GM12892 (cell line): ENCODE data around the gene UCHL3.

ENCODE experiments used
- DNase-seq: peaks from one replicate; pipeline ENCODE4 v3.0.0; 2011; ENCODE audit not compliant: insufficient read length
- FAIRE-seq: peaks from 2 replicates; lab custom pipeline; 2011; peaks lifted over from hg19 to GRCh38; lab: Jason Lieb, UNC
- POLR2A ChIP-seq: IDR thresholded peaks from 2 replicates; pipeline ENCODE4 v1.6.1; 2011; ENCODE audit warnings: low read depth, low read length, control low read depth
- POLR2AphosphoS5 ChIP-seq: IDR thresholded peaks from 2 replicates; pipeline ENCODE4 v1.6.1; 2011; ENCODE audit warnings: low read depth, low read length, control low read depth
- TAF1 ChIP-seq: IDR thresholded peaks from 2 replicates; pipeline ENCODE4 v1.6.1; 2011; ENCODE audit warnings: low read depth, mild to moderate bottlenecking, control low read depth, low read length, borderline replicate concordance

UCHL3 gene

DNA sequence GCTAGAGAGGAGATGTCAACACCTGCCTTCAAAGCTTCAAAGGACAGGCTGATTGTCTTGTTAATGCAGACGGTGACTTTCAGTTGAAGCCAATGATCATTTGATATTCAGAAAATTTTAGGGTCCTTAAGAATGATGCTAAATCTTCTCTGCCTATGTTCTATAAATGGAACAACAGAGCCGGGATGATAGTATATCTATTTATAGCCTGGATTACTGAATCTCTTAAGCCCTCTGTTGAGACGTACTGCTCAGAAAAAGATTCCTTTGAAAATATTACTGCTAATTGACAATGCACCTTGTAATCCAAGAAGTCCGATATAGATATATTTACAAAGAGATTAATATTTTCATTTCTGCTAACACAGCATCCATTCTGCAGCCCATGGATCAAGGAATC lies 50.8 kb downstream of the UCHL3 start:
- TF ChIP-seq TAF1, result no peak
- TF ChIP-seq POLR2AphosphoS5, result no peak
- TF ChIP-seq POLR2A, result no peak
- DNase-seq (no peak), FAIRE-seq (no peak)

DNA sequence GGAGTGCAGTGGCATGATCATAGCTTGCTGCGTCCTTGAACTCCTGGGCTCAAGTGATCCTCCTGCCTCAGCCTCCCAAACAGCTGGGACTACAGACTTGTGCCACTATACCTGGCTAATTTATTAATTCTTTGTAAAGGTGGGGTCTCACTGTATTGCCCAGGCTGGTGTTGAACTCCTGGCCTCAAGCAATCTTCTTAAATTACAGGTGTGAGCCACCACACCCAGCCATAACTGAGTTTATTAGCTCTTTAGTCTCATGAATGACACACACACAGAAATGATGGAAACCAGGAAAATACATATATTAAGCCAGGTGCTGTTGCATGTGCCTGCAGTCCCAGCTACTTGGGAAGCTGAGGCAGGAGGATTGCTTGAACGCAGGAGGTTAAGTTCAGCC lies 53.4 kb downstream of the UCHL3 start:
- TF ChIP-seq TAF1, result no peak
- TF ChIP-seq POLR2A, result no peak
- TF ChIP-seq POLR2AphosphoS5, result no peak
- no peak for FAIRE-seq
- DNase-seq, result no peak

DNA sequence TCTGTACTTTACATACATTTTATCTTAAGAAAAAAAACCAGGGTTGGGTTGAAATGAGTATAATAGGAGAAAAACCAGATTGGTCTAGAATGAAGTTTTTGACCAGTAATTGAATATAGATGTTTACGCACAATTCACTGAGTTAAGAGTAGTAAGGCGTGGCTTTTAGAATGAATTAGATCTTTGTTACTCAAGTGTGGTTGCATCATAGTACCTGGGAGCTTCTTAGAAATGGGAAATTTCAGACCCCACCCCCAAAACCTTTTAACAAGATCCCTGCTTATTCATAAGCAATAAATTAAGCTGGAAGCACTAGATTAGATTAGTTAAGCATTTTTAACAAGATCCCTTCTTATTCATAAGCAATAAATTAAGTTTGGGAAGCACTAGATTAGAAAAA lies 57.9 kb downstream of the UCHL3 start:
- FAIRE-seq, result no peak
- TF ChIP-seq POLR2AphosphoS5 (no peak), POLR2A (no peak)
- no peak for DNase-seq

DNA sequence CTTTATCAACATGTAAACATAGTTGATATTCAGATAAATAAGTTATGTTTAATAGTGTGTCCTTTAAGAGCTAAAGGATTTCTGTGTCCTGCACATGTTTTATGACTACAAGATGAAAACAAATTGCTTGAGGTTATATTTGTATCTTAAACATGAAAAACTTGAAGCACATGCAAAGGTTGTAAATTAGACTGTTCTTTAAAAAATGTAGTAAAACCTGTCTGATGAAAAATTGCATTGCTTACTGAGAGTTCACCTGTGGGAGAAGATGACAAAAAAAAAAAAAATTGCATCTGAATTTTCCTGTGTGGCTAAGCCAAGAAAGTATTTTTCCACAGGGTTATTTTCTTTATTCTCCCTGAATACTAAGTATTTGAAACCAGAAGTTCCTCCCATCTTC lies 60.9 kb downstream of the UCHL3 start:
- no peak for FAIRE-seq

DNA sequence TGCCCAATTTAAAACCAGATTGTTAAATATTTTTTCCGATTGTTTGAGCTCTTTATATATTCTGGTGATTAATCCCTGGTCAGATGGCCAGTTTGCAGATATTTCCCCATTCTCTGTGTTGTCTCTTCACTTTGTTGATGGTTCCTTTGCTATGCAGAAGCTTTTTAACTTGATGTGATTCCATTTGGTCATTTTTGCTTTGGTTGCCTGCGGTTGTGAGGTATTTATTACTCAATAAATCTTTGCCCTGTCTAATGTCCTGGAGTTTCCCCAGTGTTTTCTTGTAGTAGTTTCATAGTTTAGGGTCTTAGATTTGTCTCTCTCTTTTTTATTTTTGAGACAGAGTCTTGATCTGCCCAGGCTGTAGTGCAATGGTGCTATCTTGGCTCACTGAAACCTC lies 62.8 kb downstream of the UCHL3 start:
- no peak for TF ChIP-seq POLR2A
- FAIRE-seq, result no peak

More for the DNA sequence above, 60.9 kb downstream of the UCHL3 start:
- no peak for DNase-seq
- TF ChIP-seq TAF1 (no peak), POLR2AphosphoS5 (no peak), POLR2A (no peak)

DNA sequence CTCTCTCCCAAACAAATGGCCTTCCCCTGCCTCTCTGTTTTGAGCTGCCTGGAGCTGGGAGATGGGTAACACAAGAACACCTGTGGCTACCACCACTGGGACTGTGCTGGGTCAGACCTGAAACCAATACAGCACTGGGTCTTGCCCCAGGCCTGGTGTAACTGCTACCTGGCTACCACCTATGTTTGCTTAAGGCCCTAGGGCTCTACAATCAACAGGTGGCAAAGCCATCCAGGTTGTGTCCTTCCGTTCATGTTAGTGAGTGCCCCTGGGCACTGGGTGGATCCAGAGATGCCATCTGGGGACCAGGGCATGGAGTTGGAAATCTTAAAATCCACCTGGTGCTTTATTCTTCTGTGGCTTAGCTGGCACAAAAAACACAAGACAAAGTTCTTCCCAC lies 67.6 kb downstream of the UCHL3 start:
- DNase-seq (no peak), FAIRE-seq (no peak)
- TF ChIP-seq TAF1 (no peak), POLR2A (no peak), POLR2AphosphoS5 (no peak)

More for the DNA sequence above, 62.8 kb downstream of the UCHL3 start:
- DNase-seq, result no peak

DNA sequence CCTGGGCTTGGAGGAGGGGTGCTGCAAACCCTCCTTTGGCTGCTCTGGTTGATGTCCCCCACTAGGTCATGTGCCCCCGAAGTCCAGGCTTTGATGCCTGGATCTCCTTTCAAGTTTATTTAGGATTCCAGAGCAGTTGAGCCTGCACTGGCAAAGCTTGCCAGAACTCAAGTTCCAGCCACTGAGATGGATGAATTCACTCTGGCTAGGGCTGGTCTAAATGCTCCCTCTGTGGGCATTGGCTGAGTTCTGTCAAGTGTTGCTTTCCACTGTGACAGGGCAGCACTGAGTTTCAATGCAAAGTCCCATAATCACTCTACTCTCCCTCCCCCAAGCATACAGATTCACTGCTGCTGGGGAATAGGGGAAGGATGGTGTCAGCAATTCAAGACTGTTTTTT lies 68.7 kb downstream of the UCHL3 start:
- TF ChIP-seq POLR2A, result no peak
- no peak for TF ChIP-seq TAF1
- no peak for TF ChIP-seq POLR2AphosphoS5
- no peak for FAIRE-seq
- DNase-seq, result no peak

DNA sequence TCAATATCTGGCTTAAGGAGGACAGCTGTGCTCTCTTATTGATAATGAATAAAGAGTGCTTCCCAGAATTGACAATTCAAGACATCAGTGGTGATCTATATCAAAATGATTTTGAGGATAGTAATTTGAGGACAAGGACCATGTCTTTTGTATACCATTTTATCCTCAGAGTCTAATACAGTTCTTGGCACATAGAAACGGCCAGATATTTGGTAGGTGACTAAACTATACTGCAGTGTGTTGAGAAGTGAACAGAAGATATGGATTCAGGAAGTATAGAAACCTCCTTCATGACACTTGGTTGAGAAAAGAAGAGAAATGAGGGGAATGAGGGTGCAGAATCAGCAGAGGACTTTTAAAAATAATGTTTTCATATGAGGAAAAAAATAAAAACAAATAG lies 70.4 kb downstream of the UCHL3 start:
- FAIRE-seq, result no peak
- TF ChIP-seq TAF1, result no peak
- no peak for TF ChIP-seq POLR2A
- TF ChIP-seq POLR2AphosphoS5, result no peak
- no peak for DNase-seq

DNA sequence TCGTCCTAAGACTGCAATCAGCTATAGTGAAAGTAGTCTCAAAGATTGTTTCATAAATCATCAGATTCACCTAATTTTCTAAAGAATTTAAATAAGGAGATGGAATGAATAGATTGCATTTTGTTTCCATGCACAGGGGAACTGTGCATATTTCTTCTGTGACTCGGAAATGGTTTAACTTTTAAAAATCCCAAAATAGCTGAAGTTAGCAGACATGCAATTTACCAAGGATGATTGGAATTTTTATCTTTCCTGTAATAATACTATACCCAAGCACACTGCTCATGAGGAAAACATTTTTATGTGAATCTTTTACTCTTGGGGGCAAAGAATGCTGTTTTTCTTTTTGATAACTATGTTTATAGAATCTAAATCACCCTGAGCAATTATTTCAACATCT lies 71.6 kb downstream of the UCHL3 start:
- DNase-seq, result no peak
- TF ChIP-seq POLR2AphosphoS5, result no peak
- no peak for FAIRE-seq

DNA sequence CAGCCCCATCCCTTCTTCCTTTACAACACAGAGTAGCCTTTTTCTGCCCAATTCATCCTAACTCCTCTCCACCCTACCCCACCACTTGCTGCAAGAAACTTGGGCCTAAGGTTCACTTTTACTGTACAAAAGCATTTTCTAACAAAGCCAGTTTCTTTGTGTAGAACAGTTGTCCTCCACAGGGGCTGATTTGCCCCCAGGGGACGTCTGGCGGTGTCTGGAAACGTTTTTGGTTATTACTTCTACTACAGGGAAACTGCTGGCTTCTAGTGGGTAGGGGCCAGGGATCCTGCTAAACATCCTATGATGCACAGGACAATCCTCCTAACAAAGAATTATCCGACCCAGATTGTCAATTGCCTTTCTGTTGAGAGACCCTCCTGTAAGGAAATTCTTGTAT lies 79.2 kb downstream of the UCHL3 start:
- FAIRE-seq (no peak), DNase-seq (no peak)
- TF ChIP-seq POLR2AphosphoS5 (no peak), POLR2A (no peak), TAF1 (no peak)

DNA sequence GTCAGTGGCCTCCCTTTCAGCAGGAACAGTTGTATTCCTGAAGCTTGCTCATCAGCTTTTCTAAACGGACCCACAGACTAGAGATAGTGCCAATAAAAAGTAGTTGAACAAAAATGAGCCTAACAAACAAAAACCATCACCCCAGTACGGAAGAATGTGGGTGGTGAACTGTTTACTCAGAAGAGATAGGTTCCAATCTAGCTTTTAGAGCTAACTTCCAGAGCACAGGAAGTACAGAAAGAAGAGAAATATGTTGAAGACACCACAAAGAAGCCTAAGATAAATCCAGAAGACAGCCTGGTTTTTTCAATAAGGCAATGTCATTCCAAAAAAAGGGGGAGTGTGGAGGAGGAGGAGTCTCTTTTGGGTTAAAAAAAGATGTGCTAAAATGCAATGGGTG lies 83.7 kb downstream of the UCHL3 start:
- TF ChIP-seq TAF1, result no peak
- no peak for TF ChIP-seq POLR2AphosphoS5
- no peak for TF ChIP-seq POLR2A
- FAIRE-seq, result no peak
- no peak for DNase-seq

DNA sequence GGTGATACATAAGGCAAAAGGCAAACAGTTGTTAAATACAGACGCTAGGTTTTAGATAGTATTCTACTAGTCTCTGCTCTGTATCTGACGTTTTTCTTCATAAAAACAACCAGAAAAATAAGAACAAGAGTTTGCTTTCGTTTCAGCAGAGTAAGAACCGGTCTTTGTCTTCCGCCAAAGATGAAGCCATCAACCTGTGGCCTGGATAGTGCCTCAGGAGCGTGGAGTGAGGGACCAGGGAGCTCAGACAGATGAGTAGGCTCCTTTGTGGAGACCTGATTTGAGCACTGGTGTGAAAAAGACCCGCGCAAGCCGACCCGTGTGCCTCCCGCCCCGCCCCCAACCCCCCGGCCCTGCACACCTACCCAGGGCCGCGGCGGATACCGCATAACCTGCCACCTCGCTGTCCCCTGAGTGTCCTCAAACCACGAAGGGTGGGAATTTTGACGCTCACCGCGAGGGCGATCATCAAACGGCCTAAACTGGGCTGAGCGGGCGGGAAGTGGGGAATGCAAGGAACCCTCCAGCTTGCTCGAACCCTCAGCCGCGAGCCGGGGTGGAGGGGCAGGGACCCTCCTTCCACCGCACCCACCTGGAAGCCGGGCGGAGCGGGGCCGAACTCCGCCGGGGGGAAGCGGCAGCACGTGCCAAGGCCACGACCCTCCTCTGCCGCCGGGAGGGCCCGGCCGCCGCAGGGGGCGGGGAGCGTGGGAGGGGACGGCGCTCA lies 85.7 kb downstream of the UCHL3 start:
- no peak for DNase-seq
- no peak for FAIRE-seq
- TF ChIP-seq POLR2A (no peak), POLR2AphosphoS5 (no peak), TAF1 (no peak)
